Activated CD4-positive, alpha-beta memory T cell treated with anti-CD3 and anti-CD28 coated beads for 36 hours (primary cell): ENCODE measurements around the gene TBX6. TPM values are rescaled to one million over a fixed set of nuclear protein-coding genes. Genes with fewer than 3 reads are reported as not detected.

ENCODE experiments used
- CTCF ChIA-PET: fragments of 350-600 bp; sonication (Branson Sonifier 250); formaldehyde crosslinking; loops from one replicate; lab custom pipeline; 2021; ENCODE audit warnings: antibody characterized with exemption, inconsistent platforms; lab: Charles Lee
- POLR2A ChIA-PET: fragments of 350-600 bp; sonication (Branson Sonifier 250); formaldehyde crosslinking; loops from one replicate; lab custom pipeline; 2021; ENCODE audit warnings: antibody characterized with exemption; lab: Charles Lee
- DNase-seq: peaks from one replicate; pipeline ENCODE4 v3.0.0-alpha.2; 2020
- H3K27ac Mint-ChIP-seq: one replicate; pipeline ENCODE4 v1.8.0; 2021; ENCODE audit warnings: mixed read lengths
- H3K27me3 Mint-ChIP-seq: one replicate; pipeline ENCODE4 v1.8.0; 2021; ENCODE audit warnings: mixed read lengths
- H3K36me3 Mint-ChIP-seq: one replicate; pipeline ENCODE4 v1.8.0; 2021; ENCODE audit warnings: mixed read lengths
- H3K4me1 Mint-ChIP-seq: one replicate; pipeline ENCODE4 v1.8.0; 2021; ENCODE audit warnings: low read depth, mixed read lengths
- H3K4me3 Mint-ChIP-seq: one replicate; pipeline ENCODE4 v1.8.0; 2021; ENCODE audit warnings: mild to moderate bottlenecking, mixed read lengths
- H3K9me3 Mint-ChIP-seq: one replicate; pipeline ENCODE4 v1.8.0; 2021; ENCODE audit warnings: mixed read lengths
- intact Hi-C: fragments of 100-400 bp; cut with micrococcal nuclease; formaldehyde crosslinking; loops from one replicate; pipeline ENCODE4 v1.15.1; 2023
- total RNA-seq, 2 experiments: library from RNA; stranded (reverse); gene quantifications; one replicate each; pipeline ENCODE4 v1.2.3, GENCODE V29; 2021

TBX6 gene
- total RNA-seq, 2 experiments from 2014 or later: 2.3 to 2.9 TPM

DNA sequence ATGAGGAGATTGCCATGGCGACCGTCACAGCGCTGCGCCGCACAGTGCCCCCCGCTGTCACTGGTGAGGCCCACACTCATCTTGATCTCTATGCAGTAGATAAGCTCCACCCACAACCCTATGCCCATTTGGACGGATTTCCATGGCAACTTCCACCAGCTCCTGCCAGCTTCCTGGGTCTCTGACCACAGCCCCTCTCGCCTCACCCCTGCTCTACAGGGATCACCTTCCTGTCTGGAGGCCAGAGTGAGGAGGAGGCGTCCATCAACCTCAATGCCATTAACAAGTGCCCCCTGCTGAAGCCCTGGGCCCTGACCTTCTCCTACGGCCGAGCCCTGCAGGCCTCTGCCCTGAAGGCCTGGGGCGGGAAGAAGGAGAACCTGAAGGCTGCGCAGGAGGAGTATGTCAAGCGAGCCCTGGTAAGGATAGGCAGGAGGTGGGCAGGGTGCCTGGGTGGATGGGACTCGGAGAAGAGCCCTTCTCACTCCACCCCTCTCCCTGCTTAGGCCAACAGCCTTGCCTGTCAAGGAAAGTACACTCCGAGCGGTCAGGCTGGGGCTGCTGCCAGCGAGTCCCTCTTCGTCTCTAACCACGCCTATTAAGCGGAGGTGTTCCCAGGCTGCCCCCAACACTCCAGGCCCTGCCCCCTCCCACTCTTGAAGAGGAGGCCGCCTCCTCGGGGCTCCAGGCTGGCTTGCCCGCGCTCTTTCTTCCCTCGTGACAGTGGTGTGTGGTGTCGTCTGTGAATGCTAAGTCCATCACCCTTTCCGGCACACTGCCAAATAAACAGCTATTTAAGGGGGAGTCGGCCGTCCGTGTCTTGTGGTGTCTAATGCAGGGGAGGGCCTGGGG is 21.9 kb downstream of the TBX6 start:
- H3K4me3 Mint-ChIP-seq: no peak overlapping the region
- intact Hi-C loops: loop anchor here (5.0 to 10.0 kb wide), 2 partner anchors 263 to 585 kb away; partner anchors contain the start of genes FBRS, MAZ and PRR14
- H3K36me3 Mint-ChIP-seq: peaks cover 69% of the 10 kb centered on the region
- no peaks in the 10 kb centered on the region for H3K9me3 Mint-ChIP-seq
- H3K4me1 Mint-ChIP-seq: peaks cover 37% of the 10 kb centered on the region
- no peaks in the 10 kb centered on the region for H3K27me3 Mint-ChIP-seq
- H3K27ac Mint-ChIP-seq: peak overlapping the region; percentile 67
- DNase-seq: no peak
- POLR2A ChIA-PET: no interaction called here
- CTCF ChIA-PET: interaction anchor here (3.5 kb wide), 1 partner anchor 23 kb away, joined by 15 read pairs; the partner anchor contains the start of gene TBX6

DNA sequence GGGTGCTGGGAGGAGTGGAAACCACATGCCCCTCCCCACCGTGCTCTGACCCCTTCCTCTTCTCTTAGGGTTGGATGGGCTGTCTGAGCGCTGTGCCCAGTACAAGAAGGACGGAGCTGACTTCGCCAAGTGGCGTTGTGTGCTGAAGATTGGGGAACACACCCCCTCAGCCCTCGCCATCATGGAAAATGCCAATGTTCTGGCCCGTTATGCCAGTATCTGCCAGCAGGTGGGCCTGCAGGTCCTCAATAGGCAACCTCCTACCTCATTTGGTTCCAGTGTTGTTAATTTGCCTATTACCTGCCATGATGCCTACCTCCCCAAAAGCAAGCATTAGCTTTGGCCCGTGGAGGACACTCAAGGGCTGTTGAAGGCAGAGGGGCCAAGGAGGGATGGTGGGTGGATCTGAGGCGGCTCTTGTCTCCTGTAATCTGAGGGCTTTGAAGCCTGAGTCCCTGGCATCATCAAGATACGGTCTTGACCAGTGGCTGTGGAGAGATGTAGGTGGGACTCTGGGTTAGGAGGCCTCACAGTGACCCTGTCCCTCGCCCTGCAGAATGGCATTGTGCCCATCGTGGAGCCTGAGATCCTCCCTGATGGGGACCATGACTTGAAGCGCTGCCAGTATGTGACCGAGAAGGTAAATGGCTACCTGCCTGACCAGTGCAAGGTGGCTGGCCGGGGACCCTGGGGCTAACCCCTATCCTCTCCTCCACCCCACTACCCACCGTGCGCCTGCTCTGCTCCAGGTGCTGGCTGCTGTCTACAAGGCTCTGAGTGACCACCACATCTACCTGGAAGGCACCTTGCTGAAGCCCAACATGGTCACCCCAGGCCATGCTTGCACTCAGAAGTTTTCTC is 22.7 kb downstream of the TBX6 start:
- intact Hi-C loops: loop anchor here (5.0 to 10.0 kb wide), 2 partner anchors 262 to 586 kb away; partner anchors contain the start of genes FBRS, MAZ and PRR14
- Mint-ChIP-seq H3K4me1 (peaks cover 34% of the 10 kb centered on the region), H3K9me3 (no peaks in the 10 kb centered on the region), H3K4me3 (peak overlapping the region; percentile 16), H3K27ac (peak overlapping the region; percentile 67), H3K27me3 (no peaks in the 10 kb centered on the region), H3K36me3 (peaks cover 72% of the 10 kb centered on the region)
- ChIA-PET CTCF (interaction anchor here (3.5 to 4.4 kb wide), 2 partner anchors 23 to 24 kb away, joined by 15 to 43 read pairs; partner anchors contain the start of gene TBX6), POLR2A (no interaction called here)
- DNase-seq: peak; percentile 68

GRCh38 chr16:30068333-30068732 is 23.4 kb downstream of the TBX6 start:
- Mint-ChIP-seq H3K36me3 (peaks cover 69% of the 10 kb centered on the region), H3K4me3 (peak overlapping the region; percentile 20), H3K9me3 (no peaks in the 10 kb centered on the region), H3K27ac (peak overlapping the region; percentile 67), H3K4me1 (peaks cover 37% of the 10 kb centered on the region), H3K27me3 (no peaks in the 10 kb centered on the region)
- CTCF ChIA-PET: interaction anchor here (4.4 kb wide), 1 partner anchor 24 kb away, joined by 43 read pairs; the partner anchor contains the start of gene TBX6
- POLR2A ChIA-PET: no interaction called here
- intact Hi-C loops: loop anchor here (5.0 to 10.0 kb wide), 2 partner anchors 261 to 586 kb away; partner anchors contain the start of genes FBRS, MAZ and PRR14
- DNase-seq: no peak

- intact Hi-C loops: loop anchor here (5.0 to 10.0 kb wide), 2 partner anchors 260 to 587 kb away; partner anchors contain the start of genes FBRS, MAZ and PRR14
- H3K4me1 Mint-ChIP-seq: peaks cover 37% of the 10 kb centered on the region
- POLR2A ChIA-PET: interaction anchor here (1.5 to 5.3 kb wide), 3 partner anchors 8 to 25 kb away, joined by 7 to 48 read pairs (median 42); partner anchors contain the start of genes PPP4C and TBX6
These were observed 24.2 kb downstream of the TBX6 start for GRCh38 chr16:30067584-30067916.

GRCh38 chr16:30066761-30067583 is 24.8 kb downstream of the TBX6 start:
- Mint-ChIP-seq H3K4me1 (peaks cover 37% of the 10 kb centered on the region), H3K27me3 (no peaks in the 10 kb centered on the region), H3K36me3 (peaks cover 64% of the 10 kb centered on the region)

More at GRCh38 chr16:30067584-30067916, 24.2 kb downstream of the TBX6 start:
- Mint-ChIP-seq H3K4me3 (peak overlapping the region; percentile 97), H3K27ac (peak overlapping the region; percentile 90), H3K36me3 (peaks cover 67% of the 10 kb centered on the region), H3K27me3 (no peaks in the 10 kb centered on the region), H3K9me3 (no peaks in the 10 kb centered on the region)
- no peak for DNase-seq
- CTCF ChIA-PET: interaction anchor here (2.9 to 4.4 kb wide), 2 partner anchors 8 to 24 kb away, joined by 18 to 43 read pairs; partner anchors contain the start of genes PPP4C and TBX6

DNA sequence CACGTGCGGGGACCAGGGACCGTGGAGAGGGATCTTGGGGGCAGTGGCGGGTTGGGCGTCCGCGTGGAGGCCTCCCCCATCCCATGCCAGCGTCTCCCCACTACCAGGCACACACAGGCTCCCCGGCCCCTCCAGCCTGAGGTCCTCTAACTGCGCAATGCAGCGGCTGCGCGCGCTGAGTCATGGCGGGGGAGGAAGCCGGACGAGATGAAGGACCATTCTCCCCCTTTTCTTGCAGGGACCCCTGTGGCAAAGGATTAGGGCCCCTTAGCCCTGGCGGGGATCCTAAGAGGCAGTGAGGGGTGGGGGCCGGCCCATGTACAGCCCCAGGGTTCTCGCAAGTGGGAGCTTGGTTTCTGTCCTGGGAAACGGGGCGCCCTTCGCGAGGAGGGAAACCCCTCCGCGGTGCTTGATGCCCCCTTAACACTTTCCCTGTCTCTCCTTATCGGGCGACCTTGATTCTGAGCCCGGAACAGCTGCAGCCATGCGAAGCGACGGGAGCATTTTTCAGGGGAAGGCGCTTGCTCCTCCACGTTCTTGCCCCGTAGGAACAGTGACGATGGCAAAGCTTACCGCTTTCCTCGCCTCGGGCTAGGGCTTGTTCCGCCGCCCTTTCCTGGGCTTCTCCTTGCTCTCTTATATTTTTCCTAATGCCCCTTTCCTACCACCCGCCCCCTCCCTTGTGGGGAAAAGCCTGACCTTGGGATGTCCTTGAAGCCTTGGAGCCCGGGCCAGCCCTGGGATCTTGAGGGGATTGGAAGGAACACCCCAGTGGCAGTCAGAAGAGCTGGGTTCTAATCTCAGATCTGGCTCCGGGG is 25.6 kb downstream of the TBX6 start:
- intact Hi-C loops: loop anchor here (1.0 to 10.0 kb wide), 6 partner anchors 9 to 589 kb away; partner anchors contain the start of genes FBRS, MAZ, PPP4C and PRR14
- Mint-ChIP-seq H3K36me3 (peaks cover 57% of the 10 kb centered on the region), H3K9me3 (no peaks in the 10 kb centered on the region), H3K27me3 (no peaks in the 10 kb centered on the region), H3K4me3 (peak overlapping the region; percentile 97), H3K4me1 (peaks cover 37% of the 10 kb centered on the region), H3K27ac (peak overlapping the region; percentile 90)
- DNase-seq: peak; percentile 60
- CTCF ChIA-PET: interaction anchor here (1.0 to 4.4 kb wide), 5 partner anchors 10 to 33 kb away, joined by 3 to 43 read pairs (median 18); partner anchors contain the start of genes PPP4C and TBX6
- POLR2A ChIA-PET: interaction anchor here (0.9 to 5.3 kb wide), 12 partner anchors 9 to 592 kb away, joined by 3 to 48 read pairs (median 8); partner anchors contain the start of genes CORO1A, FBRS, KCTD13 and PPP4C

More at GRCh38 chr16:30066761-30067583, 24.8 kb downstream of the TBX6 start:
- ChIA-PET POLR2A (interaction anchor here (1.5 to 5.3 kb wide), 3 partner anchors 8 to 26 kb away, joined by 7 to 48 read pairs (median 42); partner anchors contain the start of genes PPP4C and TBX6), CTCF (interaction anchor here (1.0 to 4.4 kb wide), 4 partner anchors 9 to 25 kb away, joined by 3 to 43 read pairs (median 26); partner anchors contain the start of genes PPP4C and TBX6)
- H3K4me3 Mint-ChIP-seq: peak overlapping the region; percentile 97
- no peak for DNase-seq
- intact Hi-C loops: loop anchor here (5.0 to 10.0 kb wide), 2 partner anchors 260 to 588 kb away; partner anchors contain the start of genes FBRS, MAZ and PRR14
- H3K9me3 Mint-ChIP-seq: no peaks in the 10 kb centered on the region
- H3K27ac Mint-ChIP-seq: peak overlapping the region; percentile 90

GRCh38 chr16:30065102-30065942 is 26.4 kb downstream of the TBX6 start, which contains the start of gene ALDOA:
Gene ALDOA (plus strand): TSS chr16:30065760. CDS start chr16:30066898, 1,138 bp downstream.
- DNase-seq: peak; percentile 98
- ChIA-PET POLR2A (interaction anchor here (0.7 to 5.3 kb wide), 19 partner anchors 10 to 593 kb away, joined by 3 to 48 read pairs (median 4); partner anchors contain the start of genes CORO1A, FBRS, KCTD13 and MAPK3), CTCF (interaction anchor here (0.7 to 4.4 kb wide), 9 partner anchors 10 to 122 kb away, joined by 3 to 43 read pairs (median 5); partner anchors contain the start of genes PPP4C and TBX6)
- peaks cover 34% of the 10 kb centered on the region for H3K4me1 Mint-ChIP-seq
- H3K4me3 Mint-ChIP-seq: peak within 1 kb of the TSS; percentile 97
- H3K36me3 Mint-ChIP-seq: peaks cover 50% of the 10 kb centered on the region
- H3K9me3 Mint-ChIP-seq: no peaks in the 10 kb centered on the region
- H3K27ac Mint-ChIP-seq: peak within 1 kb of the TSS; percentile 99
- intact Hi-C loops: loop anchor here (1.0 to 10.0 kb wide), 6 partner anchors 10 to 589 kb away; partner anchors contain the start of genes FBRS, MAZ, PPP4C and PRR14
- H3K27me3 Mint-ChIP-seq: no peaks in the 10 kb centered on the region

DNA sequence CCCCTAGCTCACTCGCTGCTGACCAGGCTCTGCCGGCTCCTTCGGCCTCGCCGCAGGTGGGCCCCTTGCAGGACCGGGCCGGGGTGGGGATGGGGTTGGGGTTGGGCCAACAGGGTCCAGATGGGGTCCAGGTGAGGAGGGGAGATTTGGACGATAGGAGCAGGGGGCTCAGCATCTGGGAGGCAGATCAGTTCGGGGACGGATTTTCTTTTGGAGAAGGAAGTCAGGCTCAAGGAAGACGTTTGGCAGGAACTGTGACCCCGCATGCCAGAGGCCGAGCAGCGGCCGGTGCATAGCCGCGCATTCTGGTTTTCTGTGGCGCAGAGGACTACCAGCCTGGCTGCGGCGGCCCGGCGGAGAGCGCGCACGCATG is 27.0 kb downstream of the TBX6 start:
- Mint-ChIP-seq H3K9me3 (no peaks in the 10 kb centered on the region), H3K27ac (peak overlapping the region; percentile 99), H3K4me1 (peaks cover 32% of the 10 kb centered on the region), H3K36me3 (peaks cover 44% of the 10 kb centered on the region), H3K4me3 (peak overlapping the region; percentile 97), H3K27me3 (no peaks in the 10 kb centered on the region)
- DNase-seq: no peak
- CTCF ChIA-PET: interaction anchor here (0.7 to 4.4 kb wide), 7 partner anchors 9 to 123 kb away, joined by 3 to 43 read pairs (median 15); partner anchors contain the start of genes PPP4C and TBX6
- POLR2A ChIA-PET: interaction anchor here (0.7 to 5.3 kb wide), 13 partner anchors 10 to 353 kb away, joined by 3 to 48 read pairs (median 4); partner anchors contain the start of genes CORO1A, MAPK3, PPP4C and TBX6
- intact Hi-C loops: loop anchor here (1.0 to 10.0 kb wide), 6 partner anchors 11 to 590 kb away; partner anchors contain the start of genes FBRS, MAZ, PPP4C and PRR14
